Measurements from ENCODE around the gene PRKCSH.
"Not testable (repeated sequence)": the region's sequence is repeated elsewhere in the genome, so short reads cannot be mapped to it uniquely, and the experiment has no call there.

PRKCSH gene

GRCh38 chr19:11446652-11447301, 11.3 kb downstream of the PRKCSH start:
- DNase-seq (ENCODE audit: low read depth, low spot score) = no peak
- H3K4me3 ChIP-seq (ENCODE audit: low read length) = no peak overlapping the region

- DNase-seq (ENCODE audit: low read depth, low spot score) = no peak
- H3K4me3 ChIP-seq (ENCODE audit: low read length) = no peak overlapping the region
These were observed 12.2 kb downstream of the PRKCSH start for GRCh38 chr19:11447347-11448262.

DNA sequence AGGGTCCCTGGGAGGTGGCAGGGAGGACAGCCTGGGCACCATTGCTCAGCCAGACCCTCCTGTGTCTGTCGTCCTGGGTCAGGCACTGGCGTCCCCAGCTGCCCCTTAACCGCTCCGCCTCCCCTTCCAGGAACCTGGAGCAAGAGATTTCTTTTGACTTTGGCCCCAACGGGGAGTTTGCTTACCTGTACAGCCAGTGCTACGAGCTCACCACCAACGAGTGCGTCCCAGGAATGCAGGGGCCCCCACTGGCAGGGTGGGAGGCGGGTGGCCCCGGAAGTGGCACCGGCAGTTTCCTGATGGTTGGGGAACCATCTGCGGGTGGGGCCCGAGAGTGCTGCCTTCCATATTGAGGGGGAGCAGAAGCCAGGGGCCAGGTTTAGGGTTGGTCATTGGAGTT, 13.0 kb downstream of the PRKCSH start:
- no peak for DNase-seq (ENCODE audit: low read depth, low spot score)
- no peak overlapping the region for H3K4me3 ChIP-seq (ENCODE audit: low read length)

DNA sequence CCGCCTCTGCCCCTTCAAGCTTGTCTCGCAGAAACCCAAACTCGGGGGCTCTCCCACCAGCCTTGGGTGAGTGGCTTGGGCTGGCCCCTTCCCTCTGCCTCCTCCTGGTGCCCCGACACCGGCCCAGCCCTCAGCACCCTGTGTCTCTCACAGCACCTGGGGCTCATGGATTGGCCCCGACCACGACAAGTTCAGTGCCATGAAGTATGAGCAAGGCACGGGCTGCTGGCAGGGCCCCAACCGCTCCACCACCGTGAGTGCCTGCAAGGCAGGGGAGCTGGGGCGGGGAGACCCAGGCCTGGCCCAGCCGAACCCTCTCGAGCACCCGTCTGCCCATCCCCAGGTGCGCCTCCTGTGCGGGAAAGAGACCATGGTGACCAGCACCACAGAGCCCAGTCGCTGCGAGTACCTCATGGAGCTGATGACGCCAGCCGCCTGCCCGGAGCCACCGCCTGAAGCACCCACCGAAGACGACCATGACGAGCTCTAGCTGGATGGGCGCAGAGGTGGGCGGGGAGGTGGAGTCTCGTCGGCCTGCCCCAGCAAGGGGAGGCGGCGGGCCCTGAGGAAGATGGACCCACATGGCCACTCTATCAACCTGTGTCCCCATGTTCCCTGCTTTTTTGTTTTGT, 13.6 kb downstream of the PRKCSH start:
- DNase-seq (ENCODE audit: low read depth, low spot score) = no peak
- no peak overlapping the region for H3K4me3 ChIP-seq (ENCODE audit: low read length)

- H3K4me3 ChIP-seq (ENCODE audit: low read length) = no peak overlapping the region
- no peak for DNase-seq (ENCODE audit: low read depth, low spot score)
These were observed 15.3 kb downstream of the PRKCSH start for GRCh38 chr19:11450570-11451326.

DNA sequence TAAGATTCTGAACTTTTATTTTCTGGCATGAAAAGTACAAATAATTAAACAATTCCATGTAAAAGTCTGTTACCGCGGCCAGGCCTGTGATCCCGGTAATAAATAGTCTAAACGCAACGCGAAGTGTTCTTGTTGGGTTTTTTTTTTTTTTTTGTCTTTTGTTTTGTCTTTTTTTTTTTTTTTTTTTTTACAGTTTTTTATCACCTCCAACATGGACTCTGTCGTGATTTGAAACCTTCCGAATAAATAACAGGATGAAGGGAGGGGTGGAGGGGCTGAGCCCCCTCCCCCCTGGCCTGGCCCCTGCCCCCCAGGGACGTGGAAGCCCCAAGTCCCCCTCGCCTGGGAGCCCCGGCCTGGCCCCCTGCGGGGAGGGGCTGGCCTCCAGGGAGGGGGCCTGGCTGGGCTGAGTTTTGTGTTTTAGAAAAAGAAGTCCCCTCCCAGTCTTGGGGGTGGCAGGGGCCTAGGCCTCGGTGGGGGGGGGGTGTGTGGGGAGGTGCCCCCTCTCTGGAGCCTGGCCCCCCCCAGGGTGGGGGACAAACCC, 16.0 kb downstream of the PRKCSH start:
- DNase-seq (ENCODE audit: low read depth, low spot score) = no peak
- H3K4me3 ChIP-seq (ENCODE audit: low read length) = no peak overlapping the region

DNA sequence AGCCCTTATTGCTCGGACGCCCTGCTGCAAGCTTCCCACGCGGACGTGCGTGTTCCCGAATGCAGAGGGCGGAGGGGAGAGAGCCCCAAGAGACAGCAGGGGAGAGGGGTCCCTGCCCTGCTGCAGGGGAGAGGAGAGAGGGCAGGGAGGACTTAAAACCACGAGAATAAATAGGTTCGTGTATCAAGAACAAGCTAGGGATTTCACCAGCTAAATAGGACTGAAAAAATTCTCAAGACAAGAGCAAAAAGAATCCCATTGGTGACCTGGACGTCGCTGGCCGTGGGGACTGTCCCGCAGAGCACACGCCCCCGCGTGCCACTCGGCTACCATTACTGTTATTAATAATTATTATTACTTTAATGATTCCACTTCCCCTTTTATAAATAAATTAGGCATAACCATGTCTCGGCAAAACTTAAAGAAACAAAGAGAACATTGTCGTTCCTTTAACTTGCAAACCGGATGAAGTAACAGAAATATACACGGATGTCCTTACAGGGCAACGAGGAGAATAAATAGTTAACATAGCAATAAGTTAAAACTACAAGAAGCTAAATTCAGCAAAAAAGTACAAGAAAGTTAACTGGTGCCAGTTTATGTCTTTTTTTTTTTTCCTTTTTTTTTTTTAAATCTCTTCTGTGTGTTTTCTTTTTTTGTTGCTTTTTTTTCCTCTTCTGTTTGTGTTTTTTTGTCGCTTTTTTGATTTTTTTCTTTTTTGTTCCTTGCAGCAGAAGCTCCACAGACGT, 16.6 kb downstream of the PRKCSH start:
- DNase-seq (ENCODE audit: low read depth, low spot score) = no peak
- H3K4me3 ChIP-seq (ENCODE audit: low read length) = no peak overlapping the region

DNA sequence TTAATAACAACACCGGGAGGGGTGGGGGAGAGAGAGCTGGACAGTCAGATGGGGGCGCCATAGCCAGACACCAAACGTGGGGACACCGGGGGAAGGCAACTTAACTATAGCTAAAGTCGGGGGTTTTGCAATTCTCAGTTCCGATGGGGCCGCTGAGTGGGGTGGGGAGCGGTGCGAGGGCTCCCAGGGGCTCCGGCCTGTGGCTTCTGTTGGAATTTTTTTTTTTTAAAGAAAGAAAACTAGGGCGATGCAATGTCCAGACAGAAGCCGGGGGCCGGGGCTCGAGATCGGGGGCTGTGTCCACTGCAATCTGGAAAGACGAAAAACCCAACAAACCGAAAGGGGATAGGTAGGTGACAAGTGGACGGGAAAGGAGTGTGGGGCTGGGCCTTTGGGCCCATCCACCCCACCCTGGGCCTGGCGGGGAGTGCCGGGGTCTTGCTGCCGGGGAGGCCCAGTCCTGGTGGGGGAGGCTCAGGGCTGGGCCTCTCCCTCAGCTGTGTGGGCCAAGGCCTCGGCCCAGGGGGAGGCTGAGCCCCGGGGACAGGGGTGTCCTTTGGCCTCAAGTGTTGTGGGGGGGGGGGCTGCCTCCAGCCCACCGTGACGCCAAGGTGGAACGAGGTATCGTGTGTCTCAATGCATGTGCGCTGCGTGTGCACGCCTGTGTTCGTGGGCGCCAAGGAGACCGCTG, 17.3 kb downstream of the PRKCSH start:
- DNase-seq (ENCODE audit: low read depth, low spot score) = no peak
- no peak overlapping the region for H3K4me3 ChIP-seq (ENCODE audit: low read length)

DNA sequence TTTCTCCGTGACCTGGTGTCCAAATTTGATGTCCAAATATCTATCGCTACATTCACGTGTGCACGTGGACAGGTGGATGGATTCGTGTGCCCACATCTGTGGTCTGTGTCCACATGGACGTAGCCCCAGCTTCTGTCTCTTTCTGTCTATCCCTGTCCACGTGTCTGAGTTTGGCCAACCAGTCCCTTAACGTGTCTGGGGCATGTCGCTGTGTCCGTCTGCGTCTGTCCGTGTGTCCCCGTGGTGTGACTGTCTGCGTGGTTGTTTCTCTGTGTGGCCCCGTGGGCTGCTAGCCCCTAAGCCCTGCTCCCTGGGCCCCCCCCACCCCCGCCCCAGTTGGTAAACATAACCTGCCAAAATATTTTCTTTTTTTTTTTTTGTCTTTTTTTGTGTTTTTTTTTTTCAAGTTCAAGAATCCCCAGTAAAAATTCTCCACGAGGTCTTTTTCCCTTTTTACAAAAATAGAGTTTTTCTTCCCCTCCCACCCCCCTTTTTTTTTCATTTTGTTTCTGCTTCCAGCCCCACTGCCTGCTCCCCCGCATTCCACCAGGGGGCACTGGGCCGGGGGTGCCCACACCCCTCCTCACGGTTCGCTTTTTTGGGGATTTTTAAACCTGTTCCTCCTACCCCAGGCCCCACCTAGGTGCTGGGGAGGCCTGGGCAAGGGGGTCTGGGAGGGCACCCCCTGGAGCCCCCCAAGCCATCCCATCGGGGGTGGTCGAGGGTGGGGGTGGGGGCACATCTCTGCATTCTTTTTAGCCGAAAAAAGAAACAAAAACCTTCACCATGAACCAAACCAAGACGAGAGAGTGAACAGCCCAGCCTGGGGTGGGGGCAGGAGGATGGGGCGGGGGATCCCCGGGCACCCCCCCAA, 18.3 kb downstream of the PRKCSH start:
- no peak overlapping the region for H3K4me3 ChIP-seq (ENCODE audit: low read length)
- no peak for DNase-seq (ENCODE audit: low read depth, low spot score)

DNA sequence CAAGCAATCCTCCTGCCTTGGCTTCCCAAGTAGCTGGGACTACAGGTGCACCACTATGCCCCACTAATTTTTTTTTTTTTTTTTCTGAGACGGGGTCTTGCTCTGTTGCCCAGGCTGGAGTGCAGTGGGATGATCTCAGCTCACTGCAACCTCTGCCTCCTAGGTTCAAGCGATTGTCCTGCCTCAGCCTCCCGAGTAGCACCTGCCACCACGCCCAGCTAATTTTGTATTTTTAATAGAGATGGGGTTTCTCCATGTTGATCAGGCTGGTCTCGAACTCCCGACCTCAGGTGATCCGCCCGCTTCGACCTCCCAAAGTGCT, 19.8 kb downstream of the PRKCSH start:
- not testable (repeated sequence) for DNase-seq (ENCODE audit: low read depth, low spot score); H3K4me3 ChIP-seq (ENCODE audit: low read length)

DNA sequence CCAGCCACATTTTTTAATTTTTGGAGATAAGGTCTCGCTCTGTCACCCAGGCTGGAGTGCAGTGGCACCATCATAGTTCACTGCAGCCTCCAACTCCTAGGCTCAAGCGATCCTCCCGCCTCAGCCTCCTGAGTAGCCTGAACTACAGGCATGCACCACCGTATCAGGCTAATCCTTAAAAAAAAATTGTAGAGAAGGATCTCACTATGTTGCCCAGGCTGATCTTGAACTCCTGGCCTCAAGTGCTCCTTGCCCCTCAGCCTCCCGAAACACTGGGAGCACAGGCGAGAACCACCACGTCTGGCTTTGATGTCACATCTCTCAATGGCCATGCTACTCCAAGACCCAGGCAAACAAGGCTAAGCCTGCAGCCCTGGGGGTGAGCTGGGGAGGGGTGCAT, 21.2 kb downstream of the PRKCSH start:
- DNase-seq (ENCODE audit: low read depth, low spot score) = no peak
- no peak overlapping the region for H3K4me3 ChIP-seq (ENCODE audit: low read length)

DNA sequence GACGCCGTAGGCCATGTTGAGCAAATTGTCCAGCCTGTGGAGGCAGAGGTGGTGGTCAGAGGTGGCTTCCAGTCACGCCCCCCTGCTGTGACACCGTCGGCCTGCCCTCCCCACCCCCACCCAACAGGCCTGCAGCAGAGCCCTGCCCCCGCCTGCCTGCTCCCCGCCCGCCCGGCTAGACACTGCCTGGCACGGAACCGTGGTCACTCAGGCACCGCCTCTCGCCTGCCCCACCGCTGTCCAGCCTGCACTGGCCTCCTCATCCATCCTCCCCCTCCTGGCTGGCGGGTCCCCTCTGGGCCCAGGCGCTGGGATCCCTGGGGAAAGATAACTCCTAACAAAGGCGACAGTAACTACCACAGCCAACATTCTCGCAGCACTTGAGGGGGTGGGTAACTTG, 21.7 kb downstream of the PRKCSH start:
- H3K4me3 ChIP-seq (ENCODE audit: low read length) = no peak overlapping the region
- no peak for DNase-seq (ENCODE audit: low read depth, low spot score)

- no peak overlapping the region for H3K4me3 ChIP-seq (ENCODE audit: low read length)
- DNase-seq (ENCODE audit: low read depth, low spot score) = no peak
These were observed 22.4 kb downstream of the PRKCSH start for GRCh38 chr19:11457831-11458230.

GRCh38 chr19:11458236-11458900, 22.9 kb downstream of the PRKCSH start:
- no peak overlapping the region for H3K4me3 ChIP-seq (ENCODE audit: low read length)
- no peak for DNase-seq (ENCODE audit: low read depth, low spot score)

- not testable (repeated sequence) for H3K4me3 ChIP-seq (ENCODE audit: low read length); DNase-seq (ENCODE audit: low read depth, low spot score)
These were observed 23.5 kb downstream of the PRKCSH start for GRCh38 chr19:11458912-11459311.

- DNase-seq (ENCODE audit: low read depth, low spot score) = no peak
- no peak overlapping the region for H3K4me3 ChIP-seq (ENCODE audit: low read length)
These were observed 24.8 kb downstream of the PRKCSH start for GRCh38 chr19:11460207-11460606.

DNA sequence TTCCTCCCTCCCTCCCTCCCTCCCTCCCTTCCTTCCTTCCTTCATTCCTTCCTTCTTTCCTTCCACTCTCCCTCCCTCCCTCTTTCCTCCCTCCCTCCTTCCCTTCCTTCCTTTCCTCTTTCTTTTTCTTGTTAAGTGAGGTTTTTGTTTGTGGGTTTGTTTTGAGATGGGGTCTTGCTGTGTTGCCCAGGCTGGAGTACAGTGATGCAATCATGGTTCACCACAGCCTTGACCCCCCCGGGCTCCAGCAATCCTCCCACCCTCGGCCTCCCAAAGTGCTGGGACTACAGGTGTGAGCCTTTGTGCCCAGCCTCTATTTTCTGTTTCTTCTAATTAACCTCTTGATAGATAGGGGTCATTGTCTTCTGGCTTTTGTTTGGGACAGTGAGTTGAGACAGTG, 26.0 kb downstream of the PRKCSH start:
- H3K4me3 ChIP-seq (ENCODE audit: low read length) = no peak overlapping the region
- DNase-seq (ENCODE audit: low read depth, low spot score) = no peak

All from Jurkat, Clone E6-1 (cell line).